GM18867 (cell line): Measurements from ENCODE around the gene PRM1.

Experiments
- ATAC-seq: cut with Tn5 transposase; IDR thresholded peaks from one replicate; pipeline ENCODE4 v1.9.1; 2021; ENCODE audit warnings: mild to moderate bottlenecking, moderate library complexity; ENCODE audit not compliant: unreplicated experiment

PRM1 gene

GRCh38 chr16:11254913-11255736, 26.0 kb downstream of the PRM1 start:
- peak; percentile 5 for ATAC-seq

GRCh38 chr16:11253995-11254912, 26.9 kb downstream of the PRM1 start:
- ATAC-seq, result no peak

GRCh38 chr16:11253009-11253994, 27.8 kb downstream of the PRM1 start:
- ATAC-seq, result no peak

- no peak for ATAC-seq
Measured at GRCh38 chr16:11252482-11252931, 28.6 kb downstream of the PRM1 start.

GRCh38 chr16:11251525-11252481, 29.3 kb downstream of the PRM1 start:
- no peak for ATAC-seq

- ATAC-seq, result no peak
Measured at GRCh38 chr16:11250786-11251524, 30.2 kb downstream of the PRM1 start.

- ATAC-seq, result no peak
Measured at GRCh38 chr16:11250091-11250785, 30.9 kb downstream of the PRM1 start.

- ATAC-seq, result no peak
Measured at GRCh38 chr16:11249233-11250061, 31.7 kb downstream of the PRM1 start.

GRCh38 chr16:11248133-11248532, 33.0 kb downstream of the PRM1 start:
- ATAC-seq, result no peak

GRCh38 chr16:11245988-11246387, 35.1 kb downstream of the PRM1 start:
- no peak for ATAC-seq

- no peak for ATAC-seq
Measured at GRCh38 chr16:11245222-11245737, 35.9 kb downstream of the PRM1 start.

- ATAC-seq, result no peak
Measured at GRCh38 chr16:11242658-11243057, 38.5 kb downstream of the PRM1 start.

GRCh38 chr16:11241480-11242204, 39.5 kb downstream of the PRM1 start:
- ATAC-seq, result no peak

GRCh38 chr16:11240636-11241473, 40.3 kb downstream of the PRM1 start:
- ATAC-seq, result no peak
